Activated T-cell treated with anti-CD3 and anti-CD28 coated beads for 24 hours (primary cell): ENCODE measurements around the gene MEAF6.

Source experiments
- DNase-seq: peaks from one replicate; pipeline ENCODE4 v3.0.0-alpha.2; 2020; ENCODE audit warnings: low read depth

MEAF6 gene

GRCh38 chr1:37473431-37474045 lies 41.0 kb downstream of the MEAF6 start:
- no peak for DNase-seq

GRCh38 chr1:37472994-37473393 lies 41.6 kb downstream of the MEAF6 start:
- no peak for DNase-seq

- no peak for DNase-seq
Measured at GRCh38 chr1:37472281-37472680, 42.3 kb downstream of the MEAF6 start.

GRCh38 chr1:37471345-37472231 lies 43.0 kb downstream of the MEAF6 start:
- no peak for DNase-seq

GRCh38 chr1:37469386-37469785 lies 45.2 kb downstream of the MEAF6 start:
- DNase-seq, result no peak

GRCh38 chr1:37468037-37468436 lies 46.5 kb downstream of the MEAF6 start:
- no peak for DNase-seq

GRCh38 chr1:37465593-37466517 lies 48.7 kb downstream of the MEAF6 start:
- no peak for DNase-seq

- DNase-seq, result no peak
Measured at GRCh38 chr1:37464443-37464842, 50.1 kb downstream of the MEAF6 start.

GRCh38 chr1:37461698-37462436 lies 52.7 kb downstream of the MEAF6 start:
- no peak for DNase-seq

GRCh38 chr1:37458551-37458950 lies 56.0 kb downstream of the MEAF6 start:
- DNase-seq, result no peak

GRCh38 chr1:37456614-37457013 lies 58.0 kb downstream of the MEAF6 start:
- no peak for DNase-seq

- DNase-seq, result no peak
Measured at GRCh38 chr1:37455516-37455915, 59.0 kb downstream of the MEAF6 start.

- no peak for DNase-seq
Measured at GRCh38 chr1:37453647-37454046, 60.9 kb downstream of the MEAF6 start.

- DNase-seq, result no peak
Measured at GRCh38 chr1:37452416-37452815, 62.1 kb downstream of the MEAF6 start.

- DNase-seq, result peak; percentile 16
Measured at GRCh38 chr1:37449936-37450335, 64.6 kb downstream of the MEAF6 start.

- no peak for DNase-seq
Measured at GRCh38 chr1:37448691-37449417, 65.7 kb downstream of the MEAF6 start.

GRCh38 chr1:37448185-37448584 lies 66.4 kb downstream of the MEAF6 start:
- no peak for DNase-seq

GRCh38 chr1:37446874-37447273 lies 67.7 kb downstream of the MEAF6 start:
- DNase-seq, result no peak

- DNase-seq, result no peak
Measured at GRCh38 chr1:37442644-37443043, 71.9 kb downstream of the MEAF6 start.
